Measurements from ENCODE around the gene CYP27B1. TPM values are rescaled to one million over a fixed set of nuclear protein-coding genes. Genes with fewer than 3 reads are reported as not detected.

Gene CYP27B1
- total and polyA plus RNA-seq, 2 donors (not counting 3 experiments of a cell fraction or from before 2014, with no cell fraction given), result 0.62 to 2.7 TPM

- Histone ChIP-seq H3K9ac (replicated peaks; ENCODE audit: extremely low read depth, insufficient read depth, low read length) (peak overlapping the region; percentile 78), H3K4me1 (ENCODE audit: control insufficient read depth, extremely low read depth, insufficient read depth, low read length) (peaks cover 14% of the 10 kb centered on the region), H3K27me3 (ENCODE audit: control insufficient read depth in 2 of 2, insufficient read depth in 2 of 2, low read length in 2 of 2) (peaks cover 6 to 10% of the 10 kb centered on the region in 2 experiments), H3K36me3 (ENCODE audit: control insufficient read depth in 2 of 2, extremely low read depth in 1 of 2, insufficient read depth in 2 of 2, low read length in 2 of 2) (peaks cover 0 to 2% of the 10 kb centered on the region in 2 experiments), H4K20me1 (replicated peaks; ENCODE audit: control insufficient read depth, extremely low read depth, insufficient read depth, low read length) (no peaks in the 10 kb centered on the region), H3K79me2 (ENCODE audit: control insufficient read depth, insufficient read depth, low read length) (peaks cover 2% of the 10 kb centered on the region), H2AFZ (ENCODE audit: low read depth, low read length) (peak overlapping the region; percentile 89), H3K4me2 (ENCODE audit: insufficient read depth, low read length) (peak overlapping the region; percentile 90), H3K9me1 (replicated peaks; ENCODE audit: control insufficient read depth, extremely low read depth, insufficient read depth, low read length) (no peaks in the 10 kb centered on the region), H3K27ac (ENCODE audit: insufficient read depth, low read depth, low read length) (peak overlapping the region; percentile 79), H3K9me3 (replicated peaks; ENCODE audit: control insufficient read depth, insufficient read depth, low read length) (no peaks in the 10 kb centered on the region), H3K4me3 (replicated peaks in 1 of 3; ENCODE audit: insufficient read depth in 1 of 3, low read depth in 1 of 3, low read length in 3 of 3) (peak overlapping the region; percentile 69 to 79 (median 76))
- dilution Hi-C loops (cut with MboI; ENCODE audit: extremely low pct_ligation_motif_present, low sequenced_read_pairs) (no loop called here), intact Hi-C loops (cut with micrococcal nuclease) (no loop called here)
- TF ChIP-seq POLR2AphosphoS5 (IDR thresholded peaks at IDR 0.05; ENCODE audit: insufficient read depth, low read depth, low read length) (no peak), POLR2A (IDR thresholded peaks at IDR 0.05; ENCODE audit: low read depth, low read length) (no peak), MAX (IDR thresholded peaks at IDR 0.05; ENCODE audit: insufficient read depth, insufficient read length) (no peak), JUN (IDR thresholded peaks at IDR 0.05; ENCODE audit: borderline replicate concordance, insufficient read depth, insufficient read length, low read depth) (peak; percentile 42)
- POLR2A ChIA-PET, result interaction anchor here (1.3 kb wide), 1 partner anchor 12 kb away, joined by 4 read pairs; the partner anchor contains the start of gene TSFM
- FAIRE-seq, result peak; percentile 67
- no peak for DNase-seq (ENCODE audit: low read depth, low spot score)
- CTCF ChIA-PET, result interaction anchor here (1.0 to 1.4 kb wide), 5 partner anchors 11 to 122 kb away, joined by 3 to 17 read pairs (median 4); partner anchors contain the start of genes MARCHF9 and TSFM
- TSS peak; percentile 26 for BruUV-seq (replicated peaks)
Measured at GRCh38 chr12:57771236-57771872, 4.5 kb upstream of the CYP27B1 start.

GRCh38 chr12:57770734-57771133 is 3.9 kb upstream of the CYP27B1 start:
- DNase-seq (ENCODE audit: low read depth, low spot score) (no peak), FAIRE-seq (no peak)
- Histone ChIP-seq H3K9me1 (replicated peaks; ENCODE audit: control insufficient read depth, extremely low read depth, insufficient read depth, low read length) (no peaks in the 10 kb centered on the region), H3K27ac (ENCODE audit: insufficient read depth, low read depth, low read length) (no peak overlapping the region), H3K9me3 (replicated peaks; ENCODE audit: control insufficient read depth, insufficient read depth, low read length) (no peaks in the 10 kb centered on the region), H3K36me3 (ENCODE audit: control insufficient read depth in 2 of 2, extremely low read depth in 1 of 2, insufficient read depth in 2 of 2, low read length in 2 of 2) (peaks cover 0 to 2% of the 10 kb centered on the region in 2 experiments), H3K4me3 (replicated peaks in 1 of 3; ENCODE audit: insufficient read depth in 1 of 3, low read depth in 1 of 3, low read length in 3 of 3) (no peak overlapping the region), H3K27me3 (ENCODE audit: control insufficient read depth in 2 of 2, insufficient read depth in 2 of 2, low read length in 2 of 2) (peaks cover 12 to 16% of the 10 kb centered on the region in 2 experiments), H3K79me2 (ENCODE audit: control insufficient read depth, insufficient read depth, low read length) (peaks cover 2% of the 10 kb centered on the region), H3K4me1 (ENCODE audit: control insufficient read depth, extremely low read depth, insufficient read depth, low read length) (peaks cover 19% of the 10 kb centered on the region), H4K20me1 (replicated peaks; ENCODE audit: control insufficient read depth, extremely low read depth, insufficient read depth, low read length) (no peaks in the 10 kb centered on the region), H3K4me2 (ENCODE audit: insufficient read depth, low read length) (no peak overlapping the region), H2AFZ (ENCODE audit: low read depth, low read length) (no peak overlapping the region), H3K9ac (replicated peaks; ENCODE audit: extremely low read depth, insufficient read depth, low read length) (no peak overlapping the region)
- dilution Hi-C loops (cut with MboI; ENCODE audit: extremely low pct_ligation_motif_present, low sequenced_read_pairs), result no loop called here
- CTCF ChIA-PET, result interaction anchor here (1.3 kb wide), 1 partner anchor 12 kb away, joined by 4 read pairs; the partner anchor contains the start of gene TSFM
- TF ChIP-seq MAX (IDR thresholded peaks at IDR 0.05; ENCODE audit: insufficient read depth, insufficient read length) (no peak), POLR2A (IDR thresholded peaks at IDR 0.05; ENCODE audit: low read depth, low read length) (no peak), MYC (IDR thresholded peaks at IDR 0.05; ENCODE audit: low read depth, low read length) (no peak), EZH2 (IDR thresholded peaks at IDR 0.05; ENCODE audit: borderline replicate concordance, low read depth, low read length, severe bottlenecking) (no peak), POLR2AphosphoS5 (IDR thresholded peaks at IDR 0.05; ENCODE audit: insufficient read depth, low read depth, low read length) (no peak), JUN (IDR thresholded peaks at IDR 0.05; ENCODE audit: borderline replicate concordance, insufficient read depth, insufficient read length, low read depth) (no peak), GATA2 (IDR thresholded peaks at IDR 0.05; ENCODE audit: insufficient read depth, insufficient read length, low read depth, low read length) (no peak), FOS (IDR thresholded peaks at IDR 0.05; ENCODE audit: borderline replicate concordance, insufficient read depth, low read length) (no peak)
- TF ChIP-seq, protein P1, sequence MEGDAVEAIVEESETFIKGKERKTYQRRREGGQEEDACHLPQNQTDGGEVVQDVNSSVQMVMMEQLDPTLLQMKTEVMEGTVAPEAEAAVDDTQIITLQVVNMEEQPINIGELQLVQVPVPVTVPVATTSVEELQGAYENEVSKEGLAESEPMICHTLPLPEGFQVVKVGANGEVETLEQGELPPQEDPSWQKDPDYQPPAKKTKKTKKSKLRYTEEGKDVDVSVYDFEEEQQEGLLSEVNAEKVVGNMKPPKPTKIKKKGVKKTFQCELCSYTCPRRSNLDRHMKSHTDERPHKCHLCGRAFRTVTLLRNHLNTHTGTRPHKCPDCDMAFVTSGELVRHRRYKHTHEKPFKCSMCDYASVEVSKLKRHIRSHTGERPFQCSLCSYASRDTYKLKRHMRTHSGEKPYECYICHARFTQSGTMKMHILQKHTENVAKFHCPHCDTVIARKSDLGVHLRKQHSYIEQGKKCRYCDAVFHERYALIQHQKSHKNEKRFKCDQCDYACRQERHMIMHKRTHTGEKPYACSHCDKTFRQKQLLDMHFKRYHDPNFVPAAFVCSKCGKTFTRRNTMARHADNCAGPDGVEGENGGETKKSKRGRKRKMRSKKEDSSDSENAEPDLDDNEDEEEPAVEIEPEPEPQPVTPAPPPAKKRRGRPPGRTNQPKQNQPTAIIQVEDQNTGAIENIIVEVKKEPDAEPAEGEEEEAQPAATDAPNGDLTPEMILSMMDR (IDR thresholded peaks at IDR 0.05; ENCODE audit: extremely low read depth in 1 of 2, insufficient read depth in 1 of 2, low read depth in 1 of 2, low read length in 2 of 2), result no peak
- intact Hi-C loops (cut with micrococcal nuclease), result no loop called here
- POLR2A ChIA-PET, result no interaction called here
- no TSS peak for BruUV-seq (replicated peaks)

Measured in endothelial cell of umbilical vein (primary cell).